ENCODE measurements around the gene TMEM256. TPM values are rescaled to one million over a fixed set of nuclear protein-coding genes. Genes with fewer than 3 reads are reported as not detected.

TMEM256 gene
- total RNA-seq, 4 donors from 2014 or later: 26.0 to 131 (median 115) TPM

- intact Hi-C loops (cut with DNase I; ENCODE audit: low total_unique reads): loop anchor here (10.0 kb wide), 1 partner anchor 54 kb away; the partner anchor contains the start of genes POLR2A and SLC35G6
- no peaks in the 10 kb centered on the region for H3K27me3 ChIP-seq
These were observed 27.3 kb upstream of the TMEM256 start for GRCh38 chr17:7431231-7431630.

GRCh38 chr17:7429722-7430121 lies 25.8 kb upstream of the TMEM256 start:
- no peak overlapping the region for H3K4me3 ChIP-seq
- H3K27ac ChIP-seq: no peak overlapping the region
- TF ChIP-seq POLR2A (IDR thresholded peaks at IDR 0.05) (no peak), CTCF (IDR thresholded peaks at IDR 0.05) (no peak)
- H3K9me3 ChIP-seq: no peaks in the 10 kb centered on the region
- intact Hi-C loops (cut with DNase I; ENCODE audit: low total_unique reads): loop anchor here (10.0 kb wide), 1 partner anchor 55 kb away; the partner anchor contains the start of genes POLR2A and SLC35G6
- DNase-seq: no peak
- no peaks in the 10 kb centered on the region for H3K27me3 ChIP-seq
- no peaks in the 10 kb centered on the region for H3K4me1 ChIP-seq
- H3K36me3 ChIP-seq: no peaks in the 10 kb centered on the region

More at GRCh38 chr17:7431231-7431630, 27.3 kb upstream of the TMEM256 start:
- H3K9me3 ChIP-seq: no peaks in the 10 kb centered on the region
- no peaks in the 10 kb centered on the region for H3K36me3 ChIP-seq
- H3K4me1 ChIP-seq: peaks cover 0 to 11% of the 10 kb centered on the region in 2 donors
- no peak for DNase-seq
- TF ChIP-seq POLR2A (IDR thresholded peaks at IDR 0.05) (no peak), CTCF (IDR thresholded peaks at IDR 0.05) (no peak)
- H3K27ac ChIP-seq: no peak overlapping the region
- no peak overlapping the region for H3K4me3 ChIP-seq

- Histone ChIP-seq H3K9me3 (no peaks in the 10 kb centered on the region), H3K36me3 (no peaks in the 10 kb centered on the region), H3K27me3 (no peaks in the 10 kb centered on the region), H3K4me1 (no peaks in the 10 kb centered on the region), H3K4me3 (no peak within 1 kb of the TSS), H3K27ac (no peak within 1 kb of the TSS)
- TF ChIP-seq POLR2A (IDR thresholded peaks at IDR 0.05) (no peak), CTCF (IDR thresholded peaks at IDR 0.05) (no peak)
- intact Hi-C loops (cut with DNase I; ENCODE audit: low total_unique reads): no loop called here
- DNase-seq: no peak
These were observed 24.7 kb upstream of the TMEM256 start, which contains the start of gene SPEM3 for GRCh38 chr17:7428557-7428956. Gene SPEM3, plus strand, starts transcription at chr17:7428857. Its CDS starts 46 bp downstream, at chr17:7428903.

- intact Hi-C loops (cut with DNase I; ENCODE audit: low total_unique reads): no loop called here
- H3K4me1 ChIP-seq: no peaks in the 10 kb centered on the region
- H3K27ac ChIP-seq: no peak overlapping the region
- no peak for DNase-seq
- no peaks in the 10 kb centered on the region for H3K9me3 ChIP-seq
- H3K4me3 ChIP-seq: no peak overlapping the region
- no peaks in the 10 kb centered on the region for H3K27me3 ChIP-seq
- no peaks in the 10 kb centered on the region for H3K36me3 ChIP-seq
- no peak for TF ChIP-seq CTCF (IDR thresholded peaks at IDR 0.05)
- TF ChIP-seq POLR2A (IDR thresholded peaks at IDR 0.05): no peak
These were observed 23.7 kb upstream of the TMEM256 start for GRCh38 chr17:7427549-7427948.

- no peak for DNase-seq
- no peaks in the 10 kb centered on the region for H3K9me3 ChIP-seq
- H3K27ac ChIP-seq: no peak overlapping the region
- no peaks in the 10 kb centered on the region for H3K27me3 ChIP-seq
- no peak for TF ChIP-seq CTCF (IDR thresholded peaks at IDR 0.05)
- TF ChIP-seq POLR2A (IDR thresholded peaks at IDR 0.05): no peak
- intact Hi-C loops (cut with DNase I; ENCODE audit: low total_unique reads): no loop called here
- H3K4me1 ChIP-seq: no peaks in the 10 kb centered on the region
- no peak overlapping the region for H3K4me3 ChIP-seq
- no peaks in the 10 kb centered on the region for H3K36me3 ChIP-seq
These were observed 23.1 kb upstream of the TMEM256 start for GRCh38 chr17:7426896-7427489.

Measured in uterus (tissue), 4 donors.